Adrenal gland (tissue), 12 donors: Measurements from ENCODE around the gene RBM28. TPM values are rescaled to one million over a fixed set of nuclear protein-coding genes. Genes with fewer than 3 reads are reported as not detected.

Experiments used
- DNase-seq, 7 donors: peaks; one replicate each; pipeline ENCODE4 v3.0.0-alpha.2; 2019 to 2020
- H3K27ac ChIP-seq, 5 donors: fragments of 200-600 bp; sonication (generic) in 4 of 5; 1 replicate in 3 of 5; 2 replicates in 2 of 5; pipeline versions ENCODE4 v1.5.1 to v1.8.0; 2016 to 2020; ENCODE audit warnings: mild to moderate bottlenecking in 1 of 5
- H3K27me3 ChIP-seq: fragments of 200-600 bp; 2 replicates; pipeline ENCODE4 v1.8.0; 2021
- H3K36me3 ChIP-seq, 2 donors: fragments of 200-600 bp; replicated peaks in 1 of 2; 1 replicate in 1 of 2; 2 replicates in 1 of 2; pipeline versions ENCODE4 v1.5.1 to v1.8.0; 2018 to 2022
- H3K4me1 ChIP-seq, 2 donors: fragments of 200-600 bp; replicated peaks in 1 of 2; 1 replicate in 1 of 2; 2 replicates in 1 of 2; pipeline versions ENCODE4 v1.5.1 to v1.8.0; 2018 to 2021
- H3K4me3 ChIP-seq, 4 donors: fragments of 200-600 bp; sonication (generic) in 3 of 4; one replicate each; pipeline ENCODE4 v1.5.1; 2016 to 2018
- H3K9me3 ChIP-seq, 3 donors: fragments of 200-600 bp; sonication (generic) in 1 of 3; replicated peaks in 1 of 3; 1 replicate in 2 of 3; 2 replicates in 1 of 3; pipeline versions ENCODE4 v1.5.1 to v1.8.0; 2016 to 2021
- POLR2A ChIP-seq, 2 donors: fragments of 450-650 bp; IDR thresholded peaks; one replicate each; pipeline ENCODE4 v1.6.1; 2017; ENCODE audit warnings: antibody characterized with exemption in 2 of 2, mild to moderate bottlenecking in 2 of 2, moderate library complexity in 1 of 2
- WGBS, 4 donors: extraction: QIAGEN DNeasy Blood & Tissue Kit in 2 of 4; methylation state at CpG; one replicate each; pipeline versions ENCODE4 v1.1.5 to v1.1.7; 2013 to 2017; 5-methylcytosine and 5-hydroxymethylcytosine counted together
- intact Hi-C, 2 donors: fragments of 100-400 bp; cut with DNase I; formaldehyde crosslinking; loops; one replicate each; pipeline versions ENCODE4 v1.14.1 to v1.15.0; 2022 to 2023
- polyA plus RNA-seq, 3 donors: library from polyadenylated mRNA; stranded (reverse); fragments of 200-250 nt in 2 of 3; fragments of 350-450 nt in 1 of 3; fragmentation: Illumina TruSeq in 1 of 3; extraction: RNeasy Lipid Tissue Mini Kit (QIAGEN cat#74804) in 1 of 3; gene quantifications; one replicate each; pipeline ENCODE4 v1.2.3, GENCODE V29; 2013 to 2014
- total RNA-seq, 9 donors: library from RNA; depleted of rRNA in 4 of 9; stranded (reverse); fragments of >200 nt in 4 of 9; fragments of 120-200 nt in 1 of 9; fragmentation: NEBNext Ultra II Directional in 1 of 9; extraction: Animal tissue kit (Norgen Biotek cat#: 25700) in 1 of 9; gene quantifications; one replicate each; pipeline versions ENCODE4 v1.1.0 to v1.2.4, GENCODE V29; 2013 to 2023
- TF ChIP-seq, protein P1 (sequence below), 6 experiments: fragments of 450-650 bp in 4 of 6; fragments of 200-600 bp in 2 of 6; sonication (generic) in 1 of 6; IDR thresholded peaks; 1 replicate in 5 of 6; 2 replicates in 1 of 6; pipeline versions ENCODE4 v1.5.1 to v1.8.0; 2016 to 2021; ENCODE audit warnings: antibody characterized with exemption in 6 of 6, mild to moderate bottlenecking in 2 of 6, moderate library complexity in 1 of 6
- donor health status: healthy with polysubstance abuse.
- donor health status: Bipolar disorder and iron deficiency.
- donor health status: DM: yes; HTN: yes; CAD: no.
- donor health status: DM: no; HTN: no; CAD: no.
- donor health status: DM: no; HTN: no; CAD: no.
- donor health status: DM: yes; HTN: yes; CAD: no.

The RBM28 gene
- total and polyA plus RNA-seq, 12 donors = 8.0 to 61.3 (median 24.2) TPM

DNA sequence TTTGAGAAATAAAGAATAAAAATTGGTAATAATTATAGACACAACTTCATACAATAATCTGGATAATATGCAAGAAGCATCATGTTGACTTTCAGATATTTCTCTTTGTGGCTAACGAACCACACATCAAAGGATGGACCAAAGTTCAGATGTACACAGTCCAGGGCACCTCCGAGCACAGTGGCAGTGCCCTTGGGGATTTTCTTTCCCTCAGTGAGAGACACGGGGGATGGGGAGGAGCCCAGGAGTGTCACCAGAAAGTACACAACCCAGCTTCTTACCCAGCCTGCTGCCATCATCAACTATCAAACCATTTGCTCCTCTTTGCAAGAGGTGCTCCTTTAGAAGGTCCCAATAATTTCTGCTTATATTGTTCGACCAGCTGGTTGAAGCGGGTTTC lies 33.2 kb downstream of the RBM28 start:
- 80 to 90% (median 85%) methylated on average over 5 of the region's 5 CpGs for WGBS, 4 donors
- no peaks in the 10 kb centered on the region for H3K9me3 ChIP-seq

GRCh38 chr7:128309976-128310375 lies 33.7 kb downstream of the RBM28 start:
- no peak for TF ChIP-seq POLR2A (IDR thresholded peaks at IDR 0.05)
- TF ChIP-seq, protein P1, sequence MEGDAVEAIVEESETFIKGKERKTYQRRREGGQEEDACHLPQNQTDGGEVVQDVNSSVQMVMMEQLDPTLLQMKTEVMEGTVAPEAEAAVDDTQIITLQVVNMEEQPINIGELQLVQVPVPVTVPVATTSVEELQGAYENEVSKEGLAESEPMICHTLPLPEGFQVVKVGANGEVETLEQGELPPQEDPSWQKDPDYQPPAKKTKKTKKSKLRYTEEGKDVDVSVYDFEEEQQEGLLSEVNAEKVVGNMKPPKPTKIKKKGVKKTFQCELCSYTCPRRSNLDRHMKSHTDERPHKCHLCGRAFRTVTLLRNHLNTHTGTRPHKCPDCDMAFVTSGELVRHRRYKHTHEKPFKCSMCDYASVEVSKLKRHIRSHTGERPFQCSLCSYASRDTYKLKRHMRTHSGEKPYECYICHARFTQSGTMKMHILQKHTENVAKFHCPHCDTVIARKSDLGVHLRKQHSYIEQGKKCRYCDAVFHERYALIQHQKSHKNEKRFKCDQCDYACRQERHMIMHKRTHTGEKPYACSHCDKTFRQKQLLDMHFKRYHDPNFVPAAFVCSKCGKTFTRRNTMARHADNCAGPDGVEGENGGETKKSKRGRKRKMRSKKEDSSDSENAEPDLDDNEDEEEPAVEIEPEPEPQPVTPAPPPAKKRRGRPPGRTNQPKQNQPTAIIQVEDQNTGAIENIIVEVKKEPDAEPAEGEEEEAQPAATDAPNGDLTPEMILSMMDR (IDR thresholded peaks at IDR 0.05) = no peak
- Histone ChIP-seq H3K4me3 (no peak overlapping the region), H3K27me3 (no peaks in the 10 kb centered on the region), H3K36me3 (peaks cover 0 to 79% of the 10 kb centered on the region in 2 donors), H3K9me3 (no peaks in the 10 kb centered on the region), H3K4me1 (no peaks in the 10 kb centered on the region), H3K27ac (no peak overlapping the region)
- no peak for DNase-seq
- 94 to 99% (median 97%) methylated on average over 5 of the region's 5 CpGs for whole genome bisulfite sequencing, 4 donors
- intact Hi-C loops = no loop called here

More for the DNA sequence above, 33.2 kb downstream of the RBM28 start:
- H3K27ac ChIP-seq = no peak overlapping the region
- H3K36me3 ChIP-seq = peaks cover 0 to 84% of the 10 kb centered on the region in 2 donors
- TF ChIP-seq, protein P1 (IDR thresholded peaks at IDR 0.05) = no peak
- no peak for TF ChIP-seq POLR2A (IDR thresholded peaks at IDR 0.05)
- intact Hi-C loops = no loop called here
- H3K4me3 ChIP-seq = no peak overlapping the region
- no peaks in the 10 kb centered on the region for H3K4me1 ChIP-seq
- no peak for DNase-seq
- no peaks in the 10 kb centered on the region for H3K27me3 ChIP-seq

- no peak overlapping the region for H3K4me3 ChIP-seq
- H3K27ac ChIP-seq = no peak overlapping the region
- no peak for TF ChIP-seq POLR2A (IDR thresholded peaks at IDR 0.05)
- TF ChIP-seq, protein P1 (IDR thresholded peaks at IDR 0.05) = no peak
- peaks cover 0 to 71% of the 10 kb centered on the region in 2 donors for H3K36me3 ChIP-seq
- DNase-seq = no peak
- no peaks in the 10 kb centered on the region for H3K4me1 ChIP-seq
- no peaks in the 10 kb centered on the region for H3K27me3 ChIP-seq
- 96 to 98% (median 97%) methylated on average over 6 of the region's 6 CpGs for WGBS, 4 donors
- H3K9me3 ChIP-seq = no peaks in the 10 kb centered on the region
- intact Hi-C loops = no loop called here
Measured at GRCh38 chr7:128309124-128309523, 34.6 kb downstream of the RBM28 start.

DNA sequence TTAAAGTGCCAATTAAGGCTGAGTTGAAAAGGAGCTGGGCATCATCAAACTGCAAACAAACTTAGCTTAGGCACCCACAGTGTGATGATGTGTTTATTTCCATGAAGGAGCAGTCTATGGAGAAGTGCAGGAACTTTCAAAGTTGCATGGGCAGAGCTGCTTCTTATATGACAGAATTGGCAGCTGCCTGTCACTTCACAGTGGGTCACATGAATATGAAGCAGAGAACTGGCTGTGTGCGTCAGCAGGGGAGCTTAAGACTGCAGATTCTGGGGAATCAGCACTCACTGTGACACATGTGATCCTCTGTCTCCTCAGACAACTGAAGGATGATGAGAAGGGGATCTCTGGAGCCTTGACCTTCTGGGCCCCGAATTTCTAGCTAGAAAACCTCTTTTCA lies 36.6 kb downstream of the RBM28 start:
- DNase-seq = no peak
- Histone ChIP-seq H3K36me3 (peaks cover 0 to 55% of the 10 kb centered on the region in 2 donors), H3K27me3 (no peaks in the 10 kb centered on the region), H3K4me3 (no peak overlapping the region), H3K27ac (no peak overlapping the region), H3K9me3 (no peaks in the 10 kb centered on the region), H3K4me1 (no peaks in the 10 kb centered on the region)
- intact Hi-C loops = no loop called here
- TF ChIP-seq, protein P1 (IDR thresholded peaks at IDR 0.05) = no peak
- no peak for TF ChIP-seq POLR2A (IDR thresholded peaks at IDR 0.05)
- 80 to 89% (median 85%) methylated on average over 2 of the region's 2 CpGs for WGBS, 4 donors
